Measurements from ENCODE around the gene PCBP3.

PCBP3 gene

DNA sequence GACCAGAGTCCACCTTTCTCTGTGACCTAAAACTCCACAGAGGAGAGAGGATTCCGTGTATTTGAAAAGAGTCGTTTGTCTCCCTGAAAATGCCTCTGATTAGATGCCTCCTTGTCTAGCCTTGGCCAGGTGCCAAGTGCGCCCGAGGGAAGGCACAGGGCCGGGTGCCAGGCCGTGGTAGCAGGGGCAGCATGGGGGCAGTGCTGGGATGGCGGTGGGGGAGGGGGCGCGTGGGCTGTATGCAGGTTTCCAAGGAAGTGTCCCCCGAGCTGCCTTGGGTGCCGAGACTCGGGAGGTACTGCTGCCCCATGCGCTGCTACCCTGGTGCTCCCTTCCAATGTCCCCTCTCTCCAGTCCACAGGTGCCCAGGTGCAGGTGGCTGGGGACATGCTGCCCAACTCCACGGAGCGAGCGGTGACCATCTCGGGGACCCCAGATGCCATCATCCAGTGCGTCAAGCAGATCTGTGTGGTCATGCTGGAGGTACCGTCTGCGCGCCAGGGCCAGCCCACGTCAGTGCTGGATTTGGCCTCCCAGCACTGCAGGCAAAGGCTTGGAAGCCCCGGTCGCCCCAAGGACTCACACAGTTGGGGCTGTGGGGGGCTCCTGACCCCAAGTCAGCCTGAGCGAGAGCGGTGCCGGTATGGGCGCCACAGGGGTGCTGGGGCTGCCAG is 267.2 kb downstream of the PCBP3 start:
- TF ChIP-seq, protein P1, sequence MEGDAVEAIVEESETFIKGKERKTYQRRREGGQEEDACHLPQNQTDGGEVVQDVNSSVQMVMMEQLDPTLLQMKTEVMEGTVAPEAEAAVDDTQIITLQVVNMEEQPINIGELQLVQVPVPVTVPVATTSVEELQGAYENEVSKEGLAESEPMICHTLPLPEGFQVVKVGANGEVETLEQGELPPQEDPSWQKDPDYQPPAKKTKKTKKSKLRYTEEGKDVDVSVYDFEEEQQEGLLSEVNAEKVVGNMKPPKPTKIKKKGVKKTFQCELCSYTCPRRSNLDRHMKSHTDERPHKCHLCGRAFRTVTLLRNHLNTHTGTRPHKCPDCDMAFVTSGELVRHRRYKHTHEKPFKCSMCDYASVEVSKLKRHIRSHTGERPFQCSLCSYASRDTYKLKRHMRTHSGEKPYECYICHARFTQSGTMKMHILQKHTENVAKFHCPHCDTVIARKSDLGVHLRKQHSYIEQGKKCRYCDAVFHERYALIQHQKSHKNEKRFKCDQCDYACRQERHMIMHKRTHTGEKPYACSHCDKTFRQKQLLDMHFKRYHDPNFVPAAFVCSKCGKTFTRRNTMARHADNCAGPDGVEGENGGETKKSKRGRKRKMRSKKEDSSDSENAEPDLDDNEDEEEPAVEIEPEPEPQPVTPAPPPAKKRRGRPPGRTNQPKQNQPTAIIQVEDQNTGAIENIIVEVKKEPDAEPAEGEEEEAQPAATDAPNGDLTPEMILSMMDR (IDR thresholded peaks at IDR 0.05) = no peak

DNA sequence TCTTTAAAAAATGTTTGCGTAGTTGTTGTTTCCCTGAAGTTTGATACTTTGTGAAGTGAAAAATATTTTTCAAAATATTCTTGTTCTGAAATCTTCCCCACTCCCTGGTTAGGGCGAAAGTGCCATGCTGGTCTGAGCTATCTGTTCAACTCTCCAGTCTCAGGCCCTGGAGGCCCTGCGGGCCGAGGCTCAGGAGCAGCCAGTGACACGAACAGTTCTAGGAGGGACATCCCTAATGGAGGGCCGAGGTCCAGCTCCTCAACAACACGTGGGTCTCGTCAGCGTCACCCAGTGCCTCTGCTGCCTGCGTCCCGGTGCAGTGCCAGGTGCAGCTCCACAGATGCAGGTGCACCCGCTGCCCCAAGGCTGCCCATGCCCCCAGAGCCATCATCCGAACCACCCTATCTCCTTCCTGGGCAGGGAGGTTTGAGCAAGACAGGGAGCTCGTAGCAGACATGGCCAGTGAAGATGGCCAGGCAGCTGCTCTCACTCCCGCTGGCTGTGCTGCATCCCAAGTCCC is 268.3 kb downstream of the PCBP3 start:
- TF ChIP-seq, protein P1 (IDR thresholded peaks at IDR 0.05) = no peak

DNA sequence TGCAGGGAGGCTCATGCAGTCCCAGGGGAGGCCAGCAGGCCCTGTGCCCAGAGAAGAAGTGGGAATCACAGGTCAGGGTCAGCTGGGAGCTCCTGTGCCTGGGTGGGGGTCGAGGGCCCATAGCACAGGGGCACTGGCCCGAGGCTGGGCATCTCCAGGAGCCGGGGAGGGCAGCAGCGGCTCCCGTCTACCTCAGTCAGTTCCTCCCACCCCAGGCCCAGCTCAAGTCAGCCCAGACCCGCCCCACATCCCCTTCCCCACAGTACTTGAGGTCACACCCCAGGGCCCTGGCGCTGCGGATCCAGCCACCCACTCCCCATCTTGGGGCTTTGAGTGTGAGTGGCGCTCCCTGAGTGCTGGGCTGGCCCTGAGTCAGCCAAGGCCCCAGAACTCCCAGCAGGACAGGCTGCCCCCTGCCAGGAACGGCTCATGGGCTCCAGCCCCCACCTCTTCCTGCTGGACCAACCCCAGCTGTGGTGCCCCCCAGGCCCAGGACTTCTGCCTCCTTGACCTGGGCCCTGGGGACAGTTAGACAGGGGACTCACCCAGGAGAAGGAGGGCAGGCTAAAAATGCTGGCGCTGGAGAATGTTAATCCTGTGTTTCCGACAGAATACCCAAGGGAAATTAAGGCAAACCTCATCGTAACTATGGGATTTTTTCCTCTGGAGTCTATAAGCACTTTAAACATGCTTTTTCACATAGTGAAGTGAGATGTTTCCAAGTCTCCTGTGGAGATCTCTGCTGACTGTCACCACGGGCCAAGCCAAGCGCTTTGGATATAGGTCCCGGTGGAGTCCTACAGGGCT is 269.3 kb downstream of the PCBP3 start:
- TF ChIP-seq, protein P1 (IDR thresholded peaks at IDR 0.05) = no peak

DNA sequence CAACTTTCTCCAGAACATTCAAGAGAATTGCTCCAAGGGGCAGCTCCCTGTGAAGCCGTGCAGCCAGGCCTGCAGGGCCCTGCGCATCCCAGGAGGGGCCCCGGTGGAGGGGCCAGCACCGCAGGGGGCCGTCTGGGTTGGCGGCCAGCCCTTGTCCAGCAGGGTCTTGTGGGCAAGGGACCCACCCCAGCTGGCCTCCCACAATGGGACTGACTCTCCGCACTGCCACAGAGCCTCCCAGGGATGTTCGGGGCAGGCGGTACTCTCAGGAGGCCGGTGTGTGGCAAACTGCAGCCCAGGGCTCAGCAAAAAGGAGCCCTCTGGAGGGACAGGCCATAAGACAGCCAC is 269.9 kb downstream of the PCBP3 start:
- TF ChIP-seq, protein P1 (IDR thresholded peaks at IDR 0.05) = no peak

DNA sequence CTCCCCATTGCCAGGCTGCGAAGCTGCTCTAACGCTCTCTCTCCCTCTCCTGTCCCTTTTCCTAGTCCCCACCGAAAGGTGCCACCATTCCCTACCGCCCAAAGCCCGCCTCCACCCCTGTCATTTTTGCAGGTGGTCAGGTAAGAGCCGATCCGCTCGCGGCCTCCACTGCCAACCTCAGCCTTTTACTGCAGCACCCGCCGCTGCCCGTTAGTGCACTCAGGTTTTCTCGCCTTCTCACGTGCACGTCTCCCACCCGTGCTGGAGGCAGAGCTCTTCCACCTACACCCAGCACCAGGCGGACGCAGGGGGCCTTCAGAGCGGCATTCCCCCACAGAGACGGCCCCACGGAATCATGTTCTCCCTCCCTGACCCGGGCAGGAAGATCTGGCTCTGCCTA is 270.4 kb downstream of the PCBP3 start:
- TF ChIP-seq, protein P1 (IDR thresholded peaks at IDR 0.05) = no peak

DNA sequence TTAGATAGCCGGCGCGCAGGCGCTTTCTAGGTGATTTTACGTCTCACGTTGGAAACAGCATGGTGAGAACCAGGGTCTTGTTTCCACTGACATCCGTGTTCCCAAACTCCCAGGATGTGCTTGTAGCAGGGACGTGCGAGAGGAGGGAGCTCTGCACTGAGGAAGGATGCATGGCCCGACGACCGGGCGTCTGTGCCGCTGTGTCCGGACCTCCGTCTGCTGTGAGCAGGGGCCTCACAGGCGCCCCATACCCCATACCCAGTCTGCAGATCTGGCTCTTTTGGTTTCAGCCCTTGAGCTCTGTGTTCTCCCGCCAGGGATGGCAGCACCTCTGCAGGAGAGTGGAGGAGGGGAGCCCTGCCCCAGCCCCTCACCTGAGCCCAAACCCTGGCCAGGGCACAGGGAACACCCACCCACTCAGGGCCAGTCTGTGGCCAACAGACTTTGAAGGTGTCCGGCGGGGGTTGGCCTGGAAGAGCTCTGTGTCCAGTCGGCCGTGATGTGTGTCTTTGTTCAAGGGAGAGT is 270.9 kb downstream of the PCBP3 start:
- TF ChIP-seq, protein P1 (IDR thresholded peaks at IDR 0.05) = no peak

DNA sequence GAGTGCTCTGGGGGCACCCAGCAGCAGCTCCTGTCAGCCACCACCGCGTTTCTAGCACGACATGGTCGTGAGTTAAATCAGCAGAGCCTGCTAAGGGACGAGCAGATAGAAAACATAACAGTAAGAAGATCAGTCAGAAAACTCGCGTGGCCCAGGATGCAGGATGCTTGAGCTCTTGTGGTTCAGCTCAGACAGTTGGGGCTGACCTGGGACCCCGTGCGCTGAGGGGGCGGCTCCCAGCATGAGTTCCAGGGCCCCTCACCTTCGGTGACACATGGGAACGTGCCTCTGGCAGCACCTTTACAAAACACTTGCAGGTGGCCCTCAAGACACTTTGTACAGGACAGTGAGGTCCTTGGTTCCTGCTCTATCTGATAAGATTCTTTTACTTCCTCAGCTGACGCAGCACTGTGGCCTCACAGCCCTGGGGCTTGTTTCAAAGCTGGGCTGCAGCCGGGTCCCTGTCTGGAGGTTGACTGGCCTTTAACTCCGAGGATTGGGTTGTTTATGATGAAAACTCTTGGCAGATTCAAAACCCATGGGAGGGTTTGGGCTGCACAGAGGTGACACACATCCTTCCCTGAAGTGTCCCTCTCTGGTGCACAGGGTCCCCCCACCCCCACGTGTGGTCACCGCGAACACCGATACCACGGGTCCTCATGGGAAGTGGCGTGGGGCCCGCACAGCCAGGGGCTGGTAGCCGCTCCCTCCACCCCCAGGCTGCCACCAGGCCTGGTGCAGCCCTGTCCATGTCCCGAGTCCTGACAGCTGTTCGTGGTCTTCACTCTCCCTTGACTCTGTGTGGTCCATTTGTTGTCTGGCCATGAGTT is 272.7 kb downstream of the PCBP3 start:
- TF ChIP-seq, protein P1 (IDR thresholded peaks at IDR 0.05) = no peak

Data from LNCAP (cell line).